Body of pancreas (tissue), 4 donors: ENCODE results near the gene PLPPR2. TPM values are rescaled to one million over a fixed set of nuclear protein-coding genes. Genes with fewer than 3 reads are reported as not detected.
"Not testable (repeated sequence)": the region's sequence is repeated elsewhere in the genome, so short reads cannot be mapped to it uniquely, and the experiment has no call there.

Source experiments
- ATAC-seq: fragments of 150-250 bp; one replicate; pipeline ENCODE4 v1.9.1; 2016
- DNase-seq, 4 donors: peaks; one replicate each; pipeline ENCODE4 v3.0.0-alpha.2; 2019
- H3K27ac ChIP-seq, 4 donors: fragments of 200-600 bp; sonication (generic); 1 replicate in 3 of 4; 2 replicates in 1 of 4; pipeline versions ENCODE4 v1.5.1 to v1.6.1; 2016 to 2019; ENCODE audit warnings: mild to moderate bottlenecking in 1 of 4, mixed read lengths in 1 of 4, moderate library complexity in 1 of 4
- H3K27me3 ChIP-seq, 2 donors: fragments of 200-600 bp; sonication (generic); one replicate each; pipeline ENCODE4 v1.6.0; 2016; ENCODE audit warnings: mild to moderate bottlenecking in 1 of 2
- H3K36me3 ChIP-seq, 2 donors: fragments of 200-600 bp; sonication (generic); replicated peaks in 1 of 2; 2 replicates each; pipeline ENCODE4 v1.5.1; 2016; ENCODE audit warnings: low read depth in 2 of 2; ENCODE audit not compliant: insufficient read depth in 1 of 2
- H3K4me1 ChIP-seq: fragments of 200-600 bp; sonication (generic); one replicate; pipeline ENCODE4 v1.6.0; 2016
- H3K4me3 ChIP-seq, 2 donors: fragments of 200-600 bp; sonication (generic); 1 replicate in 1 of 2; 2 replicates in 1 of 2; pipeline ENCODE4 v1.5.1; 2016 to 2019
- H3K9me3 ChIP-seq, 3 donors: fragments of 200-600 bp; sonication (generic); 1 replicate in 2 of 3; 2 replicates in 1 of 3; pipeline ENCODE4 v1.5.1; 2016
- CTCF ChIP-seq, 7 experiments: fragments of 450-650 bp in 4 of 7; fragments of 200-600 bp in 3 of 7; sonication (generic) in 3 of 7; IDR thresholded peaks; one replicate each; pipeline ENCODE4 v1.5.1; 2016 to 2019; ENCODE audit warnings: antibody characterized with exemption in 7 of 7
- POLR2A ChIP-seq, 3 donors: fragments of 450-650 bp; IDR thresholded peaks; one replicate each; pipeline ENCODE4 v1.6.1; 2016; ENCODE audit warnings: antibody characterized with exemption in 3 of 3, mild to moderate bottlenecking in 2 of 3
- WGBS, 2 donors: methylation state at CpG; one replicate each; pipeline ENCODE4 v1.1.5; 2017; 5-methylcytosine and 5-hydroxymethylcytosine counted together
- intact Hi-C: fragments of 100-400 bp; cut with DNase I; formaldehyde crosslinking; loops from one replicate; pipeline ENCODE4 v1.15.1; 2023
- total RNA-seq, 2 donors: library from RNA; depleted of rRNA; stranded (reverse); fragments of >200 nt; gene quantifications; one replicate each; pipeline ENCODE4 v1.1.0, GENCODE V29; 2016

PLPPR2 gene
- total RNA-seq, 2 donors from 2014 or later: 9.9 to 30.3 TPM

- ATAC-seq (peak; percentile 86), DNase-seq (peak; percentile 95 to 97 (median 96))
- Histone ChIP-seq H3K4me1 (peaks cover 41% of the 10 kb centered on the region), H3K9me3 (no peaks in the 10 kb centered on the region), H3K27me3 (no peaks in the 10 kb centered on the region), H3K4me3 (peak within 1 kb of the TSS; percentile 99 to 100), H3K36me3 (peaks cover 2 to 17% of the 10 kb centered on the region in 2 donors), H3K27ac (peak within 1 kb of the TSS; percentile 76 to 94 (median 86))
- intact Hi-C loops: no loop called here
- TF ChIP-seq POLR2A (IDR thresholded peaks at IDR 0.05): peak; percentile 55 to 89 (median 84)
- no peak for TF ChIP-seq CTCF (IDR thresholded peaks at IDR 0.05)
- 3 to 5% methylated on average over 20 to 53 of the region's 53 CpGs for WGBS, 2 donors
These were observed 15.8 kb upstream of the PLPPR2 start, which contains the start of gene RAB3D for GRCh38 chr19:11339254-11340098. Gene RAB3D (minus strand): TSS chr19:11339657. CDS start chr19:11337399, 2,258 bp downstream.

- H3K4me3 ChIP-seq, ATAC-seq, intact Hi-C loops, H3K9me3 ChIP-seq, DNase-seq, H3K27me3 ChIP-seq: not testable (repeated sequence)
- H3K27ac ChIP-seq: peak overlapping the region; percentile 76 to 94 (median 86)
- peaks cover 47% of the 10 kb centered on the region for H3K4me1 ChIP-seq
- WGBS, 2 donors: 85 to 86% methylated on average over 8 of the region's 8 CpGs
- peaks cover 0 to 11% of the 10 kb centered on the region in 2 donors for H3K36me3 ChIP-seq
These were observed 15.1 kb upstream of the PLPPR2 start for GRCh38 chr19:11340099-11340467.

GRCh38 chr19:11342429-11342828 is 12.8 kb upstream of the PLPPR2 start:
- Histone ChIP-seq H3K36me3 (no peaks in the 10 kb centered on the region), H3K9me3 (no peaks in the 10 kb centered on the region), H3K27ac (no peak overlapping the region), H3K4me3 (no peak overlapping the region), H3K4me1 (peaks cover 46% of the 10 kb centered on the region), H3K27me3 (no peaks in the 10 kb centered on the region)
- ATAC-seq (no peak), DNase-seq (no peak)
- TF ChIP-seq CTCF (IDR thresholded peaks at IDR 0.05) (no peak), POLR2A (IDR thresholded peaks at IDR 0.05) (no peak)
- 91 to 94% methylated on average over 3 of the region's 3 CpGs for WGBS, 2 donors
- intact Hi-C loops: no loop called here

- Histone ChIP-seq H3K27ac (peak overlapping the region; percentile 75 to 84 (median 82)), H3K4me3 (no peak overlapping the region), H3K9me3 (no peaks in the 10 kb centered on the region), H3K36me3 (no peaks in the 10 kb centered on the region), H3K27me3 (no peaks in the 10 kb centered on the region), H3K4me1 (peaks cover 31% of the 10 kb centered on the region)
- ATAC-seq (no peak), DNase-seq (peak in 2 of 4 donors; percentile 17 to 28)
- intact Hi-C loops: no loop called here
- no peak for TF ChIP-seq POLR2A (IDR thresholded peaks at IDR 0.05)
- TF ChIP-seq CTCF (IDR thresholded peaks at IDR 0.05): no peak
- 35 to 36% methylated on average over 15 of the region's 15 CpGs for WGBS, 2 donors
These were observed 10.0 kb upstream of the PLPPR2 start for GRCh38 chr19:11345122-11345803.
